ENCODE data around the gene LYG2. TPM values are rescaled to one million over a fixed set of nuclear protein-coding genes. Genes with fewer than 3 reads are reported as not detected.
A peak's percentile ranks its signal among the peaks of the same experiment; 100 is the strongest.

Gene LYG2
- total and polyA plus RNA-seq, 2 of the 4 experiments (the other 2 are of a cell fraction): not detected

- H3K36me3 ChIP-seq (ENCODE audit: control insufficient read depth, insufficient read depth, low read length): peaks cover 6% of the 10 kb centered on the region; the same call in 1 of the 2 replicates
- BruUV-seq (replicated peaks): no TSS peak
Observed at GRCh38 chr2:99201959-99202678, 53.3 kb downstream of the LYG2 start.

More at GRCh38 chr2:99201959-99202678, 53.3 kb downstream of the LYG2 start:
- Histone ChIP-seq H3K27me3 (ENCODE audit: control insufficient read depth, insufficient read depth, low read length) (no peaks in the 10 kb centered on the region), H2BK120ac (ENCODE audit: low read depth, low read length) (no peak overlapping the region), H3K9me3 (ENCODE audit: control insufficient read depth, insufficient read depth, low read length) (no peaks in the 10 kb centered on the region), H2BK20ac (ENCODE audit: low read depth, low read length) (no peak overlapping the region), H3K9me1 (ENCODE audit: insufficient read depth, low read length) (peaks cover 2% of the 10 kb centered on the region; the same call in 1 of the 2 replicates), H3K4me2 (ENCODE audit: low read depth, low read length) (no peak overlapping the region), H3K79me1 (ENCODE audit: low read depth in 1 of 2, low read length in 2 of 2) (no peaks in the 10 kb centered on the region), H4K91ac (ENCODE audit: insufficient read depth, low read depth, low read length) (no peak overlapping the region), H3K18ac (ENCODE audit: low read depth, low read length) (no peak overlapping the region), H4K20me1 (ENCODE audit: insufficient read depth, low read length) (no peaks in the 10 kb centered on the region), H2AFZ (replicated peaks; ENCODE audit: low read length, poor library complexity) (peak overlapping the region; percentile 45), H3K4me3 (ENCODE audit: insufficient read depth, low read depth, low read length) (no peak overlapping the region), H4K8ac (ENCODE audit: low read depth in 2 of 2, low read length in 2 of 2) (no peak overlapping the region), H3K4me1 (ENCODE audit: control insufficient read depth, insufficient read depth, low read length) (no peaks in the 10 kb centered on the region), H3K27ac (ENCODE audit: insufficient read depth, low read length) (no peak overlapping the region), H4K5ac (ENCODE audit: low read depth, low read length) (no peak overlapping the region), H3K23ac (ENCODE audit: low read depth, low read length) (no peak overlapping the region), H3K9ac (ENCODE audit: low read depth, low read length) (no peak overlapping the region), H2BK5ac (ENCODE audit: low read depth, low read length, poor library complexity, severe bottlenecking) (no peak overlapping the region), H2AK5ac (ENCODE audit: low read depth, low read length) (no peak overlapping the region), H3K56ac (ENCODE audit: extremely low read depth, insufficient read depth, low read length) (no peak overlapping the region), H3K4ac (ENCODE audit: low read depth, low read length) (no peak overlapping the region), H3K14ac (replicated peaks; ENCODE audit: low read depth, low read length) (no peak overlapping the region), H2BK15ac (ENCODE audit: low read depth, low read length) (no peak overlapping the region), H2AK9ac (replicated peaks; ENCODE audit: low read depth, low read length, poor library complexity) (peak overlapping the region; percentile 31)
- dilution Hi-C loops (cut with HindIII; ENCODE audit: low sequenced_read_pairs, unreplicated experiment): no loop called here
- WGBS, 2 experiments (ENCODE audit: extremely low coverage in 2 of 2, insufficient read length in 1 of 2): 100% methylated on average over 1 of the region's 4 CpGs; no CpG with 5 or more reads in 1 of the 2 experiments
- no peak for DNase-seq
- ChIA-PET POLR2A (ENCODE audit: unreplicated experiment) (no interaction called here), CTCF (interaction anchor here (0.6 kb wide), 1 partner anchor 12 kb away, joined by 3 read pairs; no protein-coding TSS in a partner anchor)
- intact Hi-C loops (cut with micrococcal nuclease): no loop called here
- no peak for TF ChIP-seq MXI1 (IDR thresholded peaks at IDR 0.05; ENCODE audit: borderline replicate concordance, low read depth, low read length)
- TF ChIP-seq SMC3 (IDR thresholded peaks at IDR 0.05; ENCODE audit: low read depth, low read length): no peak
- no peak for TF ChIP-seq CTCF (conservative IDR thresholded peaks at IDR 0.05; ENCODE audit: low read depth, low read length)
- TF ChIP-seq USF2 (IDR thresholded peaks at IDR 0.05; ENCODE audit: low read depth, low read length): no peak
- TF ChIP-seq MAFK (IDR thresholded peaks at IDR 0.05; ENCODE audit: low read depth, low read length): no peak
- TF ChIP-seq POLR2A (IDR thresholded peaks at IDR 0.05; ENCODE audit: low read depth, low read length): no peak
- no peak for TF ChIP-seq RFX5 (IDR thresholded peaks at IDR 0.05; ENCODE audit: low read depth, low read length)
- ATAC-seq (ENCODE audit: low read depth): no peak
- in situ Hi-C loops (cut with MboI; ENCODE audit: low sequenced_read_pairs): no loop called here
